GM18909 (cell line): ENCODE measurements around the gene SUCLG2.
"Not testable (repeated sequence)": the region's sequence is repeated elsewhere in the genome, so short reads cannot be mapped to it uniquely, and the experiment has no call there.

Source experiments
- ATAC-seq: cut with Tn5 transposase; IDR thresholded peaks from one replicate; pipeline ENCODE4 v1.9.1; 2021; ENCODE audit warnings: mild to moderate bottlenecking; ENCODE audit not compliant: unreplicated experiment, poor library complexity

The SUCLG2 gene

DNA sequence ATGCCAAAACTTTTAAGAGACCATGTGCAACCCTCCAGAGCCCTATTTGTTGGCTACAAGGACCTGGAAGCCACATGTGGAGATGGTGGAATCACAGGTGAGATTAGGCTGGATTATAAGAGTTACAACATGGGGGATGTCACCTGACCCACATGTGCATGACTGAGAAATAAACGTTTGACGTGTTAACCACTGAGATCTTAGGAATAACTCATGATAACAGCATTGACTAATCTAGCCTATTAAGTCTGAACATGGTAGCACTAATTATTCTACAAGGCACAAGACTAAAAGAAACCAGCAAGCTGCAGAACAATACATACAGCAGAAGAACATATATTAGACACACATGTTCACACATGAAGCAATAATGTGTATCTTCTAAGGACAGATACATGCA, 38.4 kb downstream of the SUCLG2 start:
- ATAC-seq, result no peak

DNA sequence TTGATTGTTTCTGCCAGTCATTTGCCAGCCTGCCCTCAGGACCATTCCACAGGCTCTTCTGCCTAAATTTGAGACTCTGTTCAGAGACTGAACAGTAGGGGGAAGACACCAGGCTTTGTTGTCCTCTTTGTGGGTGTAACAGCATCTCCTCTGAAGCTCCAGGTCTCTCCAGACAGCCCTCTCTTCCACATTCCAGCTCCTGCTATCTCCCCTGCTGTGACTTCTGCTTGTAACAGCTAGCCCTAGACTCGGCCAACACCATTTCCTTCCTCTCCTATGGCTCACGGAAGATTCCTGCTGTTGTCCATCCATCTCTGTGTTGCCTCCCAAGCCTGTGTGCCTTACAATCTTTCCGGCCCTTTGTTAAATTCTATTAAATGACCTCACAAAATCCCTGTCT, 40.2 kb downstream of the SUCLG2 start:
- no peak for ATAC-seq

DNA sequence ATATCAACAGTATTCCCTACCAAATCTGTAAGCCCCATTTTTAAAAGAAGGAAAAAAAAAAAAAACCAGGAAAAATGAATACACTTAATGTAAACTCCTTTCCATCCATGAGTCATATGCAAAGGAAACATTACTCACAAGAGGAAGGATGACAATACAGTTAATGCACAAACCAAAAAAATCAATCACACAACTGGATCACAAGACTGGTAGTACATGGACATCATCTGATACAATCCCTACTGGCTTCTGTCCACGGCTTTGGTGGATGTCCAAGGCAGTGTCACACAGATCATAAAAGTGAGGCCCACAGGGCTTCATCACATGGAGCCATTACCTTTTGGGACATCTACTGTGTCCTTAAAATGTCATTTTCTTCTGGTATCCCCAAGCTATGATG, 44.0 kb downstream of the SUCLG2 start:
- ATAC-seq, result no peak

DNA sequence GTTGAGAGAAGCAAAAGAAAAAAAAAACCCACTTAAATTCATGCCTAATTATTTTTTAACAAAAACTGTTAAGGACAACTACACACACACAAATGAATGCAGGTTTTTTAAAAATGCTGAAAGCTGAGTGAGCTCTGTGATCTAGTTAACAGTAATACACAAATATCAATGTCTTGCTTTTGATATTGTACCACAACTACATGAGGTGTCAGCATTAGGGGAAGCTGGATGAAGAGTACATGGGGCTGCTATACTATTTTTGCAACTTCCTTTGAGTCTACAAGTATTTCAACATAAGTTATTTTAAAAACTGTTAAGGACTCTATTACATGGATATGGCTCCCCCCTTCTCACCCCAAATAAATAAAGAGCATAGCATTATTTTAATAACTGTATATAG, 44.7 kb downstream of the SUCLG2 start:
- ATAC-seq, result no peak

DNA sequence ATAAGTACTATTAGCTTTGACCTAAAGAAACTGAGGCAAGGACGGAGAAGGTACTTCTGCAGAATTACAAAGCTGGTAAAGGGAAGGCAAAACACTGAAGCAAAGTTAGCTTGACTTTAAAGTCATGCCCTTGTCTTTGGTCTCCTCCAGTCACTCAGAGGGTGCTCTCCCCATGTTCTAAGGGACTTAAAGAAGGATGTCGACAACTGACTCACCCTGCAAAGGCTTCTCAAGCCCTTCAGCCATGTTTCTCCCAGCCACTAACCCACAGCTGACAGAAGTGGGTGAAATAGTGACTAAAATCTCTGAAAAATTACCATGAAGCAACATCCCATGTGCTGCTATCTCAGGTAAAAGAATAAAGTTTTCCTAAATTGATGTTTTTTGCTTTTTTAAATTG, 46.4 kb downstream of the SUCLG2 start:
- no peak for ATAC-seq

DNA sequence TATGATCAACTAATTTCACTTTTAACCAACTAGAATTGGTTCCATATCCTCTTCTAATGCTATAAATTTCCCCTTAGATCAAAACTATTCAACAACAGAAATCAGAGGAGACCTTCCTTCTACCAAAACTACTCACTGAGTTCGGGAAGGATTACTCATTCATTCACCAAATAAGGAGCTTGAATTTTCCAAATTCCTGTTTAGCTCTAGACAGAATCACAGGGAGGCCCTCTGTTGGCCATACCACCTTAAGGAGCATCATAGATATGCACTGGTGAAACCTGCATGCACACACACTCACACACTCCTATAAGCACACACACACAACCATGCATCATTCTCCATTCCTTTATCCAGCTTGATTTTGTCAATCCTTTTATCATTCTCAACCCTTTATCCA, 49.0 kb downstream of the SUCLG2 start:
- ATAC-seq, result no peak

DNA sequence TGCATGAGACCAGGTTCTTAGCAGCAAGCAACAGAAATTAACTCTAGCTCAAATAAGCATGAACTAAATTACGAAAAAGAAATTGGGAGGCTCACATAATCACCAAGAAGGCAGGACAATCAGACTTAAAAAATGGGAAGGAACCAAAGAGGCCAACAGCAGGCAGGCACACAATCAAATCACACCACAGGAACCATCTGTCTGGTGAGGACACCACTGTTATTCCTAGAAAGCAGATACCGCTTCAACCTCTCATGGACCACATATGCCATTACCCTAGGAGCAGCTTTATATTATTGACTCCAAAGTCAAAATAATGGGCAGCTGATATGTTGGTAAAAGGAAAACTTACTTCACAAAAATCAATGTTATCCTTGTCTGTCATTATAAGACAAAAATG, 51.6 kb downstream of the SUCLG2 start:
- no peak for ATAC-seq

DNA sequence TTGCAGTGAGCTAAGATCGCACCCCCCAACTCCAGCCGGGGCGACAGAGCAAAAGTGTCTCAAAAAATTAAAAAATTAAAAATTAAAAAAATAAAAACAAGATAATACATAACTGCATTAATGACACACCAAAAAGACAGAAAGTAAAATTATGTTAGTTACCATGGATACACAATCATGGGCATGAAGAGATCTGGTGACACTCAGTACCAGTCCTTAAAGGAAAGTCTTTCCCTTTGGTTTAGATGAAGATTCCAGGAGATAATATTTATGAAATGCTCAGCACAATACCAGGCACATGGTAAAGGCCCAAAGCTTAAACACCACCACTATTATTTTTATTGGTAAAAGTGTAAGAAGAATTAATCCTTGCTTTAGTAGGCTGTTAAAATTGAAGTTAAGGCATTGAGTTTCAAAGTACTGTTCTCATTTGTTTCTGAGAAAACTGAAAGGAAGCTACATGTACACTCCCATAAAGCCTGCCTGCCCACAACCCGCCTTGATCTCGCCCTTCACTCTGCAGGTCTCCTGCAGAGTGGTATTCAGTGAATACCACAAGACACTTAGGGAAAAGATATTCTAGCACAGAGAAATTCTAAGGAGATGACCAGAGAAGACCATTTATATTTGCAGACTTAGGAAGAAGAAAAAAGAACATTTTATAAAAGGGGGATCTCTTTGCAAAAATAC, 52.3 kb downstream of the SUCLG2 start:
- ATAC-seq, result no peak

DNA sequence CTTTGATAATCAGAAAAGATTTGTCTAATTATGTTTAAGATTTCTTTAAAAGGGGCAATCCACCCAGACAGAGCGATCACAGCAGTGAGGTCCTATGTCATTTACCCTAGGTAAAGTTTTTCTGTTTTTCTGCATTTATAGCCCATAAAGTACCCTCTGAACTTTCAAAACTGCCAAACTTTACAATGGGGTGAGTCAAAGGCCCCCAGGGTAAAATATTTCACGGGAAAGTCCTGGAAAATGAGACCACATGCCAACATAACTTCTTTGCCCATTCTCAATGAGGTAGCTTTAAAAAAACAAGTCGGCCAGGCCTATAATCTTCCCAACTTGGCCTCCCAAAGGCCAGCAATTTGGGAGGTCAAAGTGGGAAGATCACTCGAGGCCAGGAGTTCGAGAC, 53.0 kb downstream of the SUCLG2 start:
- no peak for ATAC-seq

DNA sequence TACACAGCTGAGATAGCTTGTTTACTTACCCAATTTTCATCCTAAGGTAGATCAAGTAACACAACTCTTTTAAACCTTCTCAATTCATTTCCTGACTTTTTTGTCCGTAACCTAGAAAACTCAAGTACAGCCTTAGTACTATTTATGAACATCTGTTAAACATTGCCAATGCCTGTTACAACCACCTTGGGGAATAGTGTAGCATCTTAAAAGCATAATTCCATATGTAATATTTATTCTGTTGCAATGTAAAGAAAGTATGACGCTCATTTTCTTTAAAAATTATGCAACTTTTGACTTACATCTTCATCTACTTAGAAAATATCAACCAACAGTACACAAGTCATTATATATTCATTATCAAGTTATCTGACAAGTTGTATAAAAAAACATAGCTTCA, 54.6 kb downstream of the SUCLG2 start:
- no peak for ATAC-seq

DNA sequence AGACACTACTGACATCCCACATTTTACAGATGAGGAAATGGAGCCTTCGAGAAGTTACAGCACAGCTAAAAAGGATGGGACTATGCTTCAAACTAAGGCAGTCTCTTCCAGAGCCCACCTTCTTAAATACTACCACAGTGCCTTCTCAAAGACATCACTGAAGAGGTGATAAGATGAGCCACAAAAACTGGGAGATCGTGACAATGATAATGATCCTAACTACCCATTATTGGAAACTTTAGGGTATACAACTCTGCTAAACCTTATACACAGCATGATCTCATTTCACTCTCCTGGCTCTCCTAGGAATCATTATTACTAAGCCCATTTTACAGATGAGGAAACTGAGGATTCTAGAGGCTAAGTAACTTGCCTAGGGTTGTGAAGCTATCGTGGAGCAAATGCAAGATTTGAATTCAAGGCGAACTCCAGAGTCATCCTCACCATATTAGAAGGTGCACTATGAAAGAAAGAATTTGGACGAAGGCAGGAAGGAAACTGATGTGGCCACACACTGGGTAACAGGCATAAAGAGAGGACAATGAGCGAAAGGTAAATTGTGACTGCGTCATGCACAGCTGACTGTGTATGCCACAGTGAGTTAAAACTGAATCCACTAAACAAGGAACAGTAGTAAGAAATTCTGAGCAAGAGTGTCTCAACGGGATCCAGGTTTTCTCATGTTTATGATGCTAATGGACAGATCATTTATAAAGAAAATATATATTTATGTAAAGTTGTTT, 55.4 kb downstream of the SUCLG2 start:
- no peak for ATAC-seq

DNA sequence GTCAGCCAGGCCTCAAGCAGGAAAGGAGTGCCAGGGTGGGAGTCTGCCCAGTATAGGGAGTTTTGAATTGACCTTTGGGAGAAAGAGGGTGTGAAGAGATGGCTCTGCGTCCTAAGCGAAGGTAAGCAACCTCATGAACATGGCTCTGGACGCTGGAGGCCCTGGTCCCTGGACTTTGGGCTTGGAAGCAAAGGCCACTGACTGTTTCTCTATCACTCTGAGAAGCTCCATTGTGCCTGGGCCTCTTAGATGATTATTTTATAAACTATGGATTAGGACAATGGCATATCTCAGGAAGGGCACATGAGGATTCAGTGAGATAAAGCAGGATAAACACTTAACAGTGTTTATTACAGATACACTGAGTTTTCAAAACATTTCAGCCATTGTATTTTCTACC, 59.0 kb downstream of the SUCLG2 start:
- ATAC-seq, result no peak

DNA sequence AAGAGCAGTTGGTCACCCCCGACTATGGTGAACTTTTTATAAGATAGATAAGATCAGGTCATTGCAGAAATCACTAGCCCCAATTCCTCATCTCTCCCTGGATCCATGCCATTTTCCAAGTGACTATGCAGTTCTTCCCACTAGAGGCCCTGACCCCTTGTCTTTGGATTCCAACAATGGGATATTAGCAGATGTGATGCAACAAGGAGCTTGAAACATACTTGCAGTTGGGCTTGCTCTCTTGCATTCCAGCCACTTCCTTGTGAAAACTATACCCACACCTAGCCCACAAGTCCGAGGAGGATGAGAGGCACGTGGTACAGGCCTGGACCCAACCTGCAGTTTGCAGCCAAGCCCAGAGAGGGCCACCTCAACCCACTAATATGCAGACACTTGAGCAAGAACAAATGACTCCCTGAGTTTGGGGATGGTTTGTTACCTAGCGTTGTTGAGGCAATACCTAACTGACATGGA, 60.6 kb downstream of the SUCLG2 start:
- no peak for ATAC-seq

DNA sequence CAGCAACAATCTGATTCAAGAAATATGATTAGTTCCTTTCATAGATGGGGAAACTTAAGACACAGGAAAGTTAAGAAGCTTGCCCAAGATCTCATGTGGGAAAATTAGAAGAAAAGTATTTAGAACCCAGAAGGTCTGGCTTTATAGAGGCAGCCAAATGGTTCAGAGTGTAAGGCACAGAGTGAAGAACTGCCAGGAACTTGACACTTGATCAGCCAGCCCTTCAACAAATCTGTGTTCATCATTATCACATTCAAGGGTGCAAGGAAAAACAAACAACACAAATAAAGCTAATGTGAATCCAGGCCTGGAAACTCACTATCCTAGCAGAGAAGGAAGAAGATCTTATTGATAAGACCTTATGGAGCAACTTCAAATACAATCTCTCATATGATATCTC, 62.4 kb downstream of the SUCLG2 start:
- ATAC-seq, result no peak

DNA sequence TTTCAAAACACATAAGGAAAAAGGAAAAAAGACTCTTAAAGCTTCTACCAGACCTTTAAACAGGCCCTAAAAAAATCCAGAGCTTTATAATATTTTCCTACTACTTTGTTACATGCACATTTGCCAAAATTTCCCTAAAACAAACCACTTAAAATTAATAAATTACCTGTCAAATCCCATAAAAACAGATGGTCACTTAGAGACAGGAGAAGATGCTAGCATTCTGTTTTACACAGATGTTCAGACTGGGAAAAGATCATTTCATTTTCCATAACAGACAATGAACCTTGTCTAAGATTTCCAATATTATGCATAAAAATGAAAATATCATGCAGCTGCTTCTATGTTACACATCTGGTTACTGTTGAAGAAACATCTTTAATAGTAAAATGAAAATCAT, 66.6 kb downstream of the SUCLG2 start:
- no peak for ATAC-seq

DNA sequence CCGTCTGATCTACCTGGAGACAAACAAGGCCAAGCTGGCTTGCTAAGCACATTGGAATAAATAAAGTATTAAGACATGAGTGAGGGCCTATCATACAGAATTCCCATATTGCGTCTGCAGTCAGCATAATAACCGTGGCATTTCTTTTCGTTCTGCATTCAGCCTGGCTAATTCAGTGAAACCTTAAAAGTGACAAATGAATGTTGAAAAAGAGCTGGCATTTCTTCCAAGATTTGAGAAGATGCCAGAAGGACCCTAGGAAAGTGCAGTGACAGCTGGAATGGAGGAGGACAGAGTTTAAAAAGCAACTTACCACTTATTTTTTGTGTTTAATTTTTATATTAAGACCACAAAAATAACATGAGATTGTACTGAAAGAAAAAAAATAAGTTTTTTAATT, 67.1 kb downstream of the SUCLG2 start:
- ATAC-seq, result no peak

DNA sequence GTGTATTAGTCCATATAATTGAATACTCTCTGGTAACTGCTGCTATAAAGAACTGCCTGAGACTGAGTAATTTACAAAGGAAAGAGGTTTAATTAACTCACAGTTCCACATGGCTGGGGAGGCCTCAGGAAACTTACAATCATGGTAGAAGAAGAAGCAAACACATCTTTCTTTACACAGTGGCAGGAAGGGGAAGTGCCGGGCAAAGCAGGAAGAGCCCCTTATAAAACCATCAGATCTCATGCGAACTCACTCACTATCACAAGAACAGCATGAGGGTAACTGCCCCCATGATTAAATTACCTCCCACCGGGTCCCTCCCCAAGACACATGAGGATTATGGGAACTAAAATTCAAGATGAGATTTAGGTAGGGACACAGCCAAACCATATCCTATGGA, 69.8 kb downstream of the SUCLG2 start:
- ATAC-seq, result not testable (repeated sequence)

DNA sequence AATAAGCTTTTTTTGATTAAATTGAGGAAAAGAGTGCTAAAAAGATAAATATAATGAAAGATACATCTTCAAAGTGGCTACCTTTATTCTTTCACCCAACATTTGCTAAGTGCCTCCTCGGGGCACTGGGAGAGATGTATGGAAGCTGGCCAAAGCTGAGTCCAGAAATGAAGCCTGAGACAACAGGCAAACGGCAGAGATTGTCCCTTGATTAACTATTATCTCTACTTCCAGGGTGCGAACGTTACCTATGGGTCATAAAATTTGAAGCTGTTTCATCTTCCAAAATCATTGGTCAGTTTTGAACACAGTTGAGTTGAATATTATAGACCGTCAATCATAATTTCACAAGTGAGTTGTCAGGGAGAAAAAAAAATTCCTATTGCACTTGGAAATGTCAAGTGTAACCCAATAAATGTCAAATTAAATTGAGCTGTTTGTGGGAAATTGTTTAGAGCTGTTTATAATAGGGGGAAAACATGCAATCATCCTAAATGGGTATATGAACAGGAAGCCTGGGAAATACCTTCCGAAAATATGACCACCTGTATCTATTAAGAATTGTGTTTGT, 73.9 kb downstream of the SUCLG2 start:
- no peak for ATAC-seq

DNA sequence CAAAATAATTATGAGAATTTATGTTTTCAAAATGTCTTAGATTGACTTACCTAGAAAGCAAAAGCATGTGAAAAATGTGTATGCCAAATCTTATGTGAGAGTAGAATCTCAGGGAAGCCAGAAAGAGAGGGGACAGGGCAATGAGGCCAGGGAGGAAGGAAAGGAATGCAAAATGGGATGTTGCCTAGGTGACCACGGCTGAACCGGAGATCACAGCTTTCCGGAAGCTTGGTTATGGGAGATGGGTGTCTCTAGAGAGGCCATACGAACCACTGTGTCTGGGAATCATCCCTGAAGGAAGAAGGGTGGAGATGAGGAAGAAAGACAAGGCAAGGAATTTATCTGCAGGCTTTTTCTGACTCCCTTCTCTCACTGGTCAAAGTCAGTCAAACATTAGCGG, 76.0 kb downstream of the SUCLG2 start:
- no peak for ATAC-seq

DNA sequence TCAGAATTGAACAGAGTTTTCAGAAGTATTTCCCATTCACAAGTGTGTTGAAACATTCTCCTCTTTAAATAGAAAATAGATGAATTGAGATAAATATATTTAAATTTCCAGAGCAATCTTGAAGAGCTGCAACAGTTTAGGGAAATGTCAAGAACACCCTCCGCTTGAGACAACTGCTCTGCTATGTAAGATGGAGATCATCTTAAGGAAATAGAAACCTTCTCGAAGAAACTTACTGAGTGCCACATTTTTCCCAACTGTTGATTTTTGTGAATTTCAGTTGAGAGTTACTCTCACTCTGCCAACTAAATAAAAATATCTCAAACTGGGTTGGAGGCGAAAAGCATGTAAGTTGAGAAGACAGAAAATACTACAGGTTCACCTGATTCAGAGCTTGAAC, 78.0 kb downstream of the SUCLG2 start:
- ATAC-seq, result no peak

DNA sequence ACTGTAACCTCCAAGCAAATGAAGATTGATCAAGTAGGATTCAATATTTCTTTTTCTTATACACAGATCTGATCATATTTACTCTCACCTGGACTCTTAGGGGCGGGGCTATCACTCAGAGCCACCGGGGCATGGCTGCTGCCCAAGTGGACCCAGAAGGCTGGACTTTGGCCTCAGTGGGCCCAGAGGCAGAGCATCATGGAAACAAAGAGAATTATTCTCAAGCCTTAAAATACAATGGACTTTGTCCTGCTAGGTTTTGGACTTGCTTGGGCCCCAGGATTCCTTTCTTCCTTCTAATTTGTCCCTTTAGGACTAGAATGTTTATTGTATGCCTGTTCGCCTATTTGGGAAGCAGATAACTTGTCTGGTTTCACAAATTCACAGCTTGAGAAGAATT, 85.1 kb downstream of the SUCLG2 start:
- ATAC-seq, result no peak

DNA sequence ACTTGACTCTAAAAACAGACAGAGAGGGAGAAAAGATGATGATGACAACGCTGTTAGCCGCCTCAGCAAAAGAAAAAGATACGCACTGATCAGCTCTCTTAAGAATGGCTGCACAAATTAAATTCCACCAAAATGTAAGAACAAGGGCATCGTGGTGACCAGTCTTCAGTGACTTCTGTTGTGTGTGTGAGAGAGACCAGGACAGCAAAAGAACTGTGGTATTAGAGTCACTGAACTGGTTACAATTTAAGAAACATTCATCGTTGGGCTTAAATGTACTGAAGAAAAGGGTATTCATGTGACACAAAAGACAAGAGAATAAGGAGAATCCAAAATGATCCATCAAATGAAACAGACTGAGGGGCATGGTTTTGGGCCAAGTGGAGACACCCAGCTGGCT, 86.5 kb downstream of the SUCLG2 start:
- no peak for ATAC-seq
